ENCODE data around the gene OXSR1.
"Not testable (repeated sequence)": the region's sequence is repeated elsewhere in the genome, so short reads cannot be mapped to it uniquely, and the experiment has no call there.

The OXSR1 gene

DNA sequence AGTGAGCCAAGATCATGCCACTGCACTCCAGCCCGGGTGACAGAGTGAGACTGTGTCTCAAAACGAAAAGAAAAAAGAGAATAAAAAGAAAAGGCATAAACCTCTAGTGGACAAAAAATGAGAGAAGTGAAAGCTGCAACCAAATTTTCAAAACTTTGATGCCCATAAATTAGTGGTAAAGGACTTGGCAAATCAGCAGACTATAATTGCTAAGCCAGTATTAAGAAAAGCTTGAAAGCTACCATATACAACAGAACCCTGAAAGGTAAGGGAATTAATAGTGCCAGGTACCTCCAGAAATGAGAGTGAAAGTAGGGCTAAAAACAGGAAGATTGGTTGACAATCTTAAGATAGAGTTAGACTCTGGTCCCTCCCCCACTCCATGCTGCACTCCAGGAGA, 67.4 kb downstream of the OXSR1 start:
- TF ChIP-seq SPI1 (IDR thresholded peaks at IDR 0.05; ENCODE audit: low read depth, low read length) (peak; percentile 39; the same call in 1 of the 2 replicates), POLR2AphosphoS5 (IDR thresholded peaks at IDR 0.05; ENCODE audit: low read depth, low read length) (no peak)
- FAIRE-seq (no peak), DNase-seq (ENCODE audit: insufficient read length, low spot score) (no peak)

DNA sequence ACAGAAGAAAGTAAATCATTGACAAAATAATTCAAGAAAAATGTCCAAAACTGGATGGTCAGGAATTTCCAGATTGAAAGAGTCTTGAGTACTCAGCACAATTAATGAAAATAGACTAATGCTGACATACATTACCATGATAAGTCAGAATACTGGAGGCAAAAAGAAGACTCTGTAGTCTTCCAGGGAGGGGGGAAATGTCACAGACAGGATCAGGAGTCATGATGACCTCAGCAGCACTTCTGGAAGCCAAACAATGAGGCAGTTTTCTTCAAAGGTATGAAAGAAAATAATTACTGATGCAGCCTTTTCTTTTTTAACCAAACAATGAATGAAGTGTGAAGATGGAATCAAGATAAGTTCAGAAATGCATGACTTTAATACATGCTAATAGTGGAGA, 70.1 kb downstream of the OXSR1 start:
- DNase-seq (ENCODE audit: insufficient read length, low spot score) (no peak), FAIRE-seq (no peak)
- no peak for TF ChIP-seq POLR2AphosphoS5 (IDR thresholded peaks at IDR 0.05; ENCODE audit: low read depth, low read length)
- TF ChIP-seq SPI1 (IDR thresholded peaks at IDR 0.05; ENCODE audit: low read depth, low read length): no peak
- TF ChIP-seq POLR2A (IDR thresholded peaks at IDR 0.05; ENCODE audit: low read depth, low read length): no peak
- no peak for TF ChIP-seq TAF1 (IDR thresholded peaks at IDR 0.05; ENCODE audit: low read depth, low read length)
- TF ChIP-seq POU2F2 (IDR thresholded peaks at IDR 0.05; ENCODE audit: low read depth, low read length): no peak
- no peak for TF ChIP-seq PAX5 (IDR thresholded peaks at IDR 0.05; ENCODE audit: insufficient read depth, low read length, severe bottlenecking)

DNA sequence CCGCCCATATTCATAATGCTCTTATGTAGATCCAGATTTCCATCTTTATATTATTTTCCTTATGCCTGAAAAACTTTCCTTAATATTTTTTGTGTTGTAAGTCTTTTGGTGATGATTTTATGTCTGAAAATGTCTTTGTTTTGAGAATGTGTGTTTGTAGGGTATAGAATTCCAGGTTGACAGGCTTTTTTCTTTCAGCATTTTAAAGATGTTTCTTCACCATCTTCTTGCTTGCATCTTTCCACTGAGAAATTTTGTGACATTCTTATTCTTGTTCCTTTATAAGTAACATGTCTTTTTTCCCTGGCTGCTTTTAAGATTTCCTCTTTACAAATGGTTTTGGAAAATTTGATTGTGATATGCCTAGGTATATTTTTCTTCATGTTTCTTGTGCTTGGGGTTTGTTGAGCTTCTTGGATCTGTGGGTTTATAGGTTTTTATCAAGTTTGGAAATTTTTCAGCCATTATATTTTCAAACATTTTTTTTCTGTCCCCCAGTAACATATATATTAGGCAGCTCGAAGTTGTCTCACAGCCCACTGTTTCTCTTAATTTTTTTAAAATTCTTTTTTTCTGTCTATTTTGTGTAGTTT, 73.2 kb downstream of the OXSR1 start:
- TF ChIP-seq POU2F2 (IDR thresholded peaks at IDR 0.05; ENCODE audit: low read depth, low read length) (no peak), POLR2AphosphoS5 (IDR thresholded peaks at IDR 0.05; ENCODE audit: low read depth, low read length) (no peak), POLR2A (IDR thresholded peaks at IDR 0.05; ENCODE audit: low read depth, low read length) (no peak), TAF1 (IDR thresholded peaks at IDR 0.05; ENCODE audit: low read depth, low read length) (no peak), SPI1 (IDR thresholded peaks at IDR 0.05; ENCODE audit: low read depth, low read length) (no peak)
- no peak for FAIRE-seq
- no peak for DNase-seq (ENCODE audit: insufficient read length, low spot score)

DNA sequence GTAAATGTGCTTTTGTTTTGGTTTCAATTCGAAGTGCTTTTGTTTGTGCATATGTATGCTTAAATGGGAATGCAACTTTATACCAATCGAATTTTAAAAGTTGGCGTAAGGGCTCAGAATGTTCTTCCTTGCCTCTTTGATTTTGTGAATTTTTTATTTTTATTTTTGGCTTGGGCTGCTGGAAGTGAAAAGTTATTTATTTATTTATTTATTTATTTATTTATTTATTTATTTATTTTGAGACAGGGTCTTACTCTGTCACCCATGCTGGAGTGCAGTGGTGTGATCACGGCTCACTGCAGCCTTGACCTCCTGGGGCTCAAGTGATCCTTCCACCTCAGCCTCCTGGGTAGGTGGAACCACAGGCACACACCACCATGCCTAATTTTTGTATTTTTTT, 77.5 kb downstream of the OXSR1 start:
- FAIRE-seq: peak; percentile 5
- DNase-seq (ENCODE audit: insufficient read length, low spot score): not testable (repeated sequence)

DNA sequence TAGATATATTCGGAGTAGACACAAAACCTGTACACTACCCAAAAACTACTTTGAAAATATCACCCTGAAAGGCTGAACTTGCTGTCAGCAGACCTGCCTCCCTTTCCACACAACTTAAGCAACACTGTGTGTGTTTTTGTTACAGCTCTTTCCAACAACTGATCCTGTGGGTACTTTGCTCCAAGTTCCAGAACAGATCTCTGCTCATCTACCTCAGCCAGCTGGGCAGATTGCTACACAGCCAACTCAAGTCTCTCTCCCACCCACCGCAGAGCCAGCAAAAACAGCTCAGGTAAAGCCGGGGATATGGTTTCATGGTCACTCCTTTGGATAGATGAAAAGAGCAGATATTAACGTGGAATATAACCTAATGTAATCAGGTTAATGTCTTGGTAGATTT, 80.6 kb downstream of the OXSR1 start:
- no peak for FAIRE-seq
- TF ChIP-seq POLR2A (IDR thresholded peaks at IDR 0.05; ENCODE audit: low read depth, low read length): no peak
- no peak for TF ChIP-seq POLR2AphosphoS5 (IDR thresholded peaks at IDR 0.05; ENCODE audit: low read depth, low read length)
- no peak for TF ChIP-seq SPI1 (IDR thresholded peaks at IDR 0.05; ENCODE audit: low read depth, low read length)
- no peak for TF ChIP-seq PAX5 (IDR thresholded peaks at IDR 0.05; ENCODE audit: insufficient read depth, low read length, severe bottlenecking)
- no peak for TF ChIP-seq POU2F2 (IDR thresholded peaks at IDR 0.05; ENCODE audit: low read depth, low read length)
- no peak for TF ChIP-seq TAF1 (IDR thresholded peaks at IDR 0.05; ENCODE audit: low read depth, low read length)
- no peak for DNase-seq (ENCODE audit: insufficient read length, low spot score)

DNA sequence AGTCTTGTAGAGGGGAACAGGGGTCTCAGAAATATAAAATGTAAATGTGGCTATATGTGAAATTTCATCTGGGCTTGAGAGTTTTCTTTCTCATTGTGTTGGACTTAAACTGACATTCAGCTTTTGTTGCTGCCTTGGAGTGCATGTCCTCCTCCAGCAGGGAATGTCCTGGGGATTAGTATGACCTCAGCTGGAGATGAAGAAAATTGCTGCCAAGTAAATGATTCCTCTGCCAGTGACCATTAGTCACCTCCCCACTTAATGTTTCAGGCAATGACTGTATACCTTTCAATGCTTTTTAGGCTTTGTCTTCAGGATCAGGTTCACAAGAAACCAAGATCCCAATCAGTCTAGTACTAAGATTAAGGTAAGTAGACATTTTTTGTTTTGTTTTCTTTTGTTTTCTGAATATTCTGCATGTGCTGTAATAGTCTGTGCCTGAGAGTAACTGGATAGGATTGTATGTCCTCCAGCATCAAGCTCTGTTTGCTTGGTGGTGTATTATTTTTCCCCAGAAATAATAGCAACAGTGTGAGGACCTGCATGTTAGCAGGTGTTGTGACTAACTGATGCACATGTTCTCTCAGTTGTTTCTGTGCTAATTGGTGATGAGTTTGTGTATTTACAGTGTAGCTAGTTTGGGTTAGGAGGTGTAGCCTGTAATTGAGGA, 82.2 kb downstream of the OXSR1 start:
- no peak for TF ChIP-seq POLR2AphosphoS5 (IDR thresholded peaks at IDR 0.05; ENCODE audit: low read depth, low read length)
- no peak for TF ChIP-seq SPI1 (IDR thresholded peaks at IDR 0.05; ENCODE audit: low read depth, low read length)
- TF ChIP-seq POLR2A (IDR thresholded peaks at IDR 0.05; ENCODE audit: low read depth, low read length): no peak
- no peak for TF ChIP-seq POU2F2 (IDR thresholded peaks at IDR 0.05; ENCODE audit: low read depth, low read length)
- TF ChIP-seq TAF1 (IDR thresholded peaks at IDR 0.05; ENCODE audit: low read depth, low read length): no peak
- no peak for TF ChIP-seq PAX5 (IDR thresholded peaks at IDR 0.05; ENCODE audit: insufficient read depth, low read length, severe bottlenecking)
- FAIRE-seq: peak; percentile 9

DNA sequence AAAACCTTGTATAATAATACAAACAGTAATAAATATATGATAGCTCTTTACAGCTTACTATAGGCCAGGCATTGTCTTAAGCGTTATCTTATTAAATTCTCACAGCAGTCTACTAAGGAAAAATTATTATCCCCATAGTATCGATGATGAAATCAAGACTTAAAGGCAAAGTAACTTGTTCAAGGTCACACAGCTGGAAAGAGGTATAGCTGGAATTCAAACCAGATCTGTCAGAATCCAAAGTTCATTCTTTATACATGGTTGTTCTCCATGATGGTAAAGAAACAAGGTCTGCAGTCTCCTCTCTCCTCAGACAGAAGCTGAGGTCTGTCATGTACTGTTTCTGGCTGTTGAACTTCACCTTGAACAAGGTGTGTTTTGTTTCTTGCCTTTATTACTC, 84.9 kb downstream of the OXSR1 start:
- FAIRE-seq (no peak), DNase-seq (ENCODE audit: insufficient read length, low spot score) (no peak)
- TF ChIP-seq POLR2A (IDR thresholded peaks at IDR 0.05; ENCODE audit: low read depth, low read length) (no peak), POU2F2 (IDR thresholded peaks at IDR 0.05; ENCODE audit: low read depth, low read length) (no peak), PAX5 (IDR thresholded peaks at IDR 0.05; ENCODE audit: insufficient read depth, low read length, severe bottlenecking) (no peak), POLR2AphosphoS5 (IDR thresholded peaks at IDR 0.05; ENCODE audit: low read depth, low read length) (no peak), TAF1 (IDR thresholded peaks at IDR 0.05; ENCODE audit: low read depth, low read length) (no peak), SPI1 (IDR thresholded peaks at IDR 0.05; ENCODE audit: low read depth, low read length) (no peak)

More for the DNA sequence above, 82.2 kb downstream of the OXSR1 start:
- no peak for DNase-seq (ENCODE audit: insufficient read length, low spot score)

DNA sequence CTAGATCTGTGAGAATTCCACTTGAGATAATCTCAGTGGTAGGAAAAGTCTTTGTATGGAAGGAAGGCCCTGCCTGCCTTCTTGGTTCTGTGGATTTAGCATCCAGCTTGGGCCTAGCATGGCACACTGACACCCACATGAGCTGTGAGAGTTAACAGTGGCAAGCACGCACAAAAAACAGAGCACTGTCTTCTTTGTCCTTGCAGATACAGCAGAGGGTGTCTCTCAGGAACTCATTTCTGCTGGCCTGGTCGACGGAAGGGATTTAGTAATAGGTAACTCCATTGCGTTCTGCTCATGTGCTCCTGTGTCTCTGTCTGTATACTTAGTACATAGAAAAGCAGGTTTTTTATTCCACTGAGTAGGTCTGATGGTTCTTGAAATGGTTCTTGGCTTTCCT, 85.9 kb downstream of the OXSR1 start:
- no peak for DNase-seq (ENCODE audit: insufficient read length, low spot score)
- FAIRE-seq: no peak
- TF ChIP-seq POLR2AphosphoS5 (IDR thresholded peaks at IDR 0.05; ENCODE audit: low read depth, low read length): no peak
- TF ChIP-seq POLR2A (IDR thresholded peaks at IDR 0.05; ENCODE audit: low read depth, low read length): no peak
- TF ChIP-seq TAF1 (IDR thresholded peaks at IDR 0.05; ENCODE audit: low read depth, low read length): no peak
- no peak for TF ChIP-seq POU2F2 (IDR thresholded peaks at IDR 0.05; ENCODE audit: low read depth, low read length)
- TF ChIP-seq SPI1 (IDR thresholded peaks at IDR 0.05; ENCODE audit: low read depth, low read length): no peak
- TF ChIP-seq PAX5 (IDR thresholded peaks at IDR 0.05; ENCODE audit: insufficient read depth, low read length, severe bottlenecking): no peak

DNA sequence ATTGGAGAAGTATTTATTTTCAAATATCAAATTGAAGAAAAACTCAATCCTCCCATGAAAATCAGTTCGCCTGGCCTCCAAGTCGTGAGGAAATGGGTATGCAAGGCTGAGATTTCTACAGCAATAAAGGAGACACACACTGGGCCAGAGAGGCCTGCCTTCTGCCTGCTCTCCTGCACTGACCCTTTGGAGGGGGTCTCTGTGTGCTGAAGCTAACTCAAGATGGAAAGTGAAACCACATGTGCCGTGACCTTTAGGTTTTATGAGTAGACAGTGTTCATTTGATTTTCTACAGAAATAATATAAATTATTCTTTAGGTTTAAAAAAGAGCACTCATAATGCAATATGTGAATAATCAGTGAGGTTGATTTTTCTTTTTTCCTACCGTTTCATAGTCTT, 88.4 kb downstream of the OXSR1 start:
- no peak for TF ChIP-seq TAF1 (IDR thresholded peaks at IDR 0.05; ENCODE audit: low read depth, low read length)
- no peak for TF ChIP-seq PAX5 (IDR thresholded peaks at IDR 0.05; ENCODE audit: insufficient read depth, low read length, severe bottlenecking)
- TF ChIP-seq POLR2AphosphoS5 (IDR thresholded peaks at IDR 0.05; ENCODE audit: low read depth, low read length): no peak
- no peak for TF ChIP-seq POU2F2 (IDR thresholded peaks at IDR 0.05; ENCODE audit: low read depth, low read length)
- no peak for TF ChIP-seq POLR2A (IDR thresholded peaks at IDR 0.05; ENCODE audit: low read depth, low read length)
- TF ChIP-seq SPI1 (IDR thresholded peaks at IDR 0.05; ENCODE audit: low read depth, low read length): no peak
- FAIRE-seq (no peak), DNase-seq (ENCODE audit: insufficient read length, low spot score) (no peak)

DNA sequence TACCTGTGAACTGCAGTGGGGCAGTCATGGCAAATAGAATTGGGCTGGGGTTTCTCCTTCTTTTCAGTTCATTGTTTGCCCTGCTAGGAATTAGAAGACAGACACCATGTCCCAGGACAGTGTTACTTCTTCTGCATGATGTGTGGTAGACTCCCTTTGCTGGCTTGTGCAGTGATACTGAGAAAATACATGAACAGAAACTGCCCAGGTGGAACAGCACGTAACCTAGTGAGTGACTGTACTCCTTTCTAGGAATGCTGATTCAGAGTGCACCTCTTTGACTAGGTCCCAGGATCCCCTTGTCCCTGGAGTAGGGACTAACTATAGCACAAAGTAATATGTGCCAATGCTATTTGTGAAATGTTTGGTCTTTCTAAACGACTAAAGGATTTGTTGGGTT, 89.5 kb downstream of the OXSR1 start:
- FAIRE-seq (peak; percentile 26), DNase-seq (ENCODE audit: insufficient read length, low spot score) (no peak)
- TF ChIP-seq SPI1 (IDR thresholded peaks at IDR 0.05; ENCODE audit: low read depth, low read length) (no peak), PAX5 (IDR thresholded peaks at IDR 0.05; ENCODE audit: insufficient read depth, low read length, severe bottlenecking) (no peak), POLR2A (IDR thresholded peaks at IDR 0.05; ENCODE audit: low read depth, low read length) (no peak), POU2F2 (IDR thresholded peaks at IDR 0.05; ENCODE audit: low read depth, low read length) (no peak), POLR2AphosphoS5 (IDR thresholded peaks at IDR 0.05; ENCODE audit: low read depth, low read length) (no peak), TAF1 (IDR thresholded peaks at IDR 0.05; ENCODE audit: low read depth, low read length) (no peak)

Measured in GM12891 (cell line).